Nephron progenitor cell (in vitro differentiated cells): ENCODE measurements around the gene FAH.

Experiments used
- DNase-seq: peaks from one replicate; pipeline ENCODE4 v3.0.0; 2021
- H3K27ac Mint-ChIP-seq: 2 replicates; pipeline ENCODE4 v1.8.0; 2021; ENCODE audit warnings: mild to moderate bottlenecking, moderate library complexity, mixed read lengths
- H3K27me3 Mint-ChIP-seq: 2 replicates; pipeline ENCODE4 v1.8.0; 2021; ENCODE audit warnings: mild to moderate bottlenecking, low read depth, mixed read lengths; ENCODE audit not compliant: poor library complexity
- H3K36me3 Mint-ChIP-seq: 2 replicates; pipeline ENCODE4 v1.8.0; 2021; ENCODE audit warnings: low read depth, mixed read lengths
- H3K4me1 Mint-ChIP-seq: 2 replicates; pipeline ENCODE4 v1.8.0; 2021; ENCODE audit warnings: mixed read lengths
- H3K4me3 Mint-ChIP-seq: 2 replicates; pipeline ENCODE4 v1.8.0; 2021; ENCODE audit warnings: mild to moderate bottlenecking, moderate library complexity, mixed read lengths
- H3K9me3 Mint-ChIP-seq: 2 replicates; pipeline ENCODE4 v1.8.0; 2021; ENCODE audit warnings: mild to moderate bottlenecking, moderate library complexity, mixed read lengths
- TF ChIP-seq, protein P1 (sequence below): fragments of 200-600 bp; sonication (generic); IDR thresholded peaks from 2 replicates; pipeline ENCODE4 v1.5.0; 2021; ENCODE audit warnings: antibody characterized with exemption

FAH gene

DNA sequence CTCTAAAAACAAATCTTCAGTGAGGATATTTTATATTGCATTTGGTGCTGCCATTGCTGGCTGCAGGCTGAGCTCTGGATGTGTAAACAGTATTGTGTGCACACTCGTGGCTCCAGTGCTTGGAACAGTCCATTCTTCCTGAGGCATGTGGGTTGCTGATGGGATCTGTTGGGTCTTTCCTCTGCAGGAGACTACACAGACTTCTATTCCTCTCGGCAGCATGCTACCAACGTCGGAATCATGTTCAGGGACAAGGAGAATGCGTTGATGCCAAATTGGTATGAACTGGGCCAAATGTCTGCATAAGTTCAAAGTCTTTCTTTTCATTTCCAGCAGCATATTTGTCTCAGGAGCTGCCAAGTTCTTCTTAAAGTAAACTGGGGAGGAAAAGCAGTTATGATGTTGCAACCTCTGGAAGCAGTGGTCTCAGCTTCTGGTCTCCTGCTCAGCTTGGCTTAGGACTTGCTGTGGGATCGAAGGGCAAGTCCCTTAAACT lies 9.3 kb downstream of the FAH start:
- DNase-seq = no peak
- Mint-ChIP-seq H3K4me1 (peaks cover 33% of the 10 kb centered on the region), H3K27me3 (peaks cover 10% of the 10 kb centered on the region), H3K36me3 (peaks cover 70% of the 10 kb centered on the region), H3K4me3 (no peak overlapping the region), H3K9me3 (no peaks in the 10 kb centered on the region), H3K27ac (no peak overlapping the region)
- TF ChIP-seq, protein P1, sequence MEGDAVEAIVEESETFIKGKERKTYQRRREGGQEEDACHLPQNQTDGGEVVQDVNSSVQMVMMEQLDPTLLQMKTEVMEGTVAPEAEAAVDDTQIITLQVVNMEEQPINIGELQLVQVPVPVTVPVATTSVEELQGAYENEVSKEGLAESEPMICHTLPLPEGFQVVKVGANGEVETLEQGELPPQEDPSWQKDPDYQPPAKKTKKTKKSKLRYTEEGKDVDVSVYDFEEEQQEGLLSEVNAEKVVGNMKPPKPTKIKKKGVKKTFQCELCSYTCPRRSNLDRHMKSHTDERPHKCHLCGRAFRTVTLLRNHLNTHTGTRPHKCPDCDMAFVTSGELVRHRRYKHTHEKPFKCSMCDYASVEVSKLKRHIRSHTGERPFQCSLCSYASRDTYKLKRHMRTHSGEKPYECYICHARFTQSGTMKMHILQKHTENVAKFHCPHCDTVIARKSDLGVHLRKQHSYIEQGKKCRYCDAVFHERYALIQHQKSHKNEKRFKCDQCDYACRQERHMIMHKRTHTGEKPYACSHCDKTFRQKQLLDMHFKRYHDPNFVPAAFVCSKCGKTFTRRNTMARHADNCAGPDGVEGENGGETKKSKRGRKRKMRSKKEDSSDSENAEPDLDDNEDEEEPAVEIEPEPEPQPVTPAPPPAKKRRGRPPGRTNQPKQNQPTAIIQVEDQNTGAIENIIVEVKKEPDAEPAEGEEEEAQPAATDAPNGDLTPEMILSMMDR = no peak

- DNase-seq = no peak
- peaks cover 75% of the 10 kb centered on the region for H3K36me3 Mint-ChIP-seq
- H3K4me1 Mint-ChIP-seq = peaks cover 29% of the 10 kb centered on the region
- TF ChIP-seq, protein P1 = no peak
- no peak overlapping the region for H3K4me3 Mint-ChIP-seq
- peaks cover 11% of the 10 kb centered on the region for H3K27me3 Mint-ChIP-seq
- H3K27ac Mint-ChIP-seq = no peak overlapping the region
- H3K9me3 Mint-ChIP-seq = no peaks in the 10 kb centered on the region
These were observed 10.4 kb downstream of the FAH start for GRCh38 chr15:80163217-80163616.

- no peak overlapping the region for H3K4me3 Mint-ChIP-seq
- peaks cover 78% of the 10 kb centered on the region for H3K36me3 Mint-ChIP-seq
- H3K4me1 Mint-ChIP-seq = peaks cover 26% of the 10 kb centered on the region
- TF ChIP-seq, protein P1 = no peak
- H3K27ac Mint-ChIP-seq = no peak overlapping the region
- no peaks in the 10 kb centered on the region for H3K9me3 Mint-ChIP-seq
- peaks cover 11% of the 10 kb centered on the region for H3K27me3 Mint-ChIP-seq
- no peak for DNase-seq
These were observed 11.1 kb downstream of the FAH start for GRCh38 chr15:80163897-80164296.

- Mint-ChIP-seq H3K27me3 (peaks cover 8% of the 10 kb centered on the region), H3K4me1 (peaks cover 17% of the 10 kb centered on the region), H3K36me3 (peaks cover 76% of the 10 kb centered on the region), H3K4me3 (no peak overlapping the region), H3K27ac (no peak overlapping the region), H3K9me3 (no peaks in the 10 kb centered on the region)
- TF ChIP-seq, protein P1 = no peak
- no peak for DNase-seq
These were observed 15.1 kb downstream of the FAH start for GRCh38 chr15:80167936-80168335.

- Mint-ChIP-seq H3K27me3 (peaks cover 5% of the 10 kb centered on the region), H3K4me1 (peaks cover 17% of the 10 kb centered on the region), H3K4me3 (no peak overlapping the region), H3K27ac (peak overlapping the region; percentile 51), H3K9me3 (no peaks in the 10 kb centered on the region), H3K36me3 (peaks cover 76% of the 10 kb centered on the region)
- DNase-seq = no peak
- TF ChIP-seq, protein P1 = no peak
These were observed 15.6 kb downstream of the FAH start for GRCh38 chr15:80168421-80168820.

DNA sequence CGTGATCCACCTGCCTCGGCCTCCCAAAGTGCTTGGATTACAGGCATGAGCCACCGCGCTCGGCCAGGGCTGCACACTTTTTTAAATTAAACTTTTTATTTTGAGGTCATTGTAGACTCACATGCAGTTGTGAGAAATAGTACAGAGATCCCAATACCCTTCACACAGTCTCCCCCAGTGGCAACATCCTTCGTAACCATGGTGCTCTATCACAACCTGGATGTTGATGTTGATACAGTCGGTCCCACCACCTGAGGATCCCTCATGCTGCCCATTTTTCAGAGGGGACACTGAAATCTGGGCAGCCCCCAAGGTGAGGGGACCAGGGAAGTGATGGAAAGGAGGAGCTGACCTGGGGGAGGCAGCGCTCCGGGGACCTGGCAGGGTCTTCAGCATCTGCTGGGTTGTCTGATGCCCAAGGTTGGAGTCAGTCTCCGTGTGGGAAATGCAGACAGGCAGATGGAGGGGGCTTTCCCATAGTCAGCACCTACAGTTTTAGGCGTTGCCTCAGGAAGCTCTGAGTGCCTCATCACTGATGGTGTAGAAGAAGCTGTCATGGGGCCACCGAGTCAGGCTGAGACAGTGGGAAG lies 17.1 kb downstream of the FAH start:
- H3K4me3 Mint-ChIP-seq = no peak overlapping the region
- peaks cover 72% of the 10 kb centered on the region for H3K36me3 Mint-ChIP-seq
- no peak for DNase-seq
- H3K4me1 Mint-ChIP-seq = peaks cover 17% of the 10 kb centered on the region
- no peaks in the 10 kb centered on the region for H3K9me3 Mint-ChIP-seq
- TF ChIP-seq, protein P1 = no peak
- H3K27me3 Mint-ChIP-seq = peaks cover 2% of the 10 kb centered on the region
- H3K27ac Mint-ChIP-seq = no peak overlapping the region
